GM19455 (cell line): ENCODE measurements around the gene FYN.

ENCODE experiments used
- ATAC-seq: cut with Tn5 transposase; IDR thresholded peaks from one replicate; pipeline ENCODE4 v1.9.1; 2021; ENCODE audit not compliant: unreplicated experiment

FYN gene

GRCh38 chr6:111809264-111809663 is 64.0 kb downstream of the FYN start:
- ATAC-seq = no peak

- ATAC-seq = no peak
Measured at GRCh38 chr6:111808493-111808892, 64.8 kb downstream of the FYN start.

DNA sequence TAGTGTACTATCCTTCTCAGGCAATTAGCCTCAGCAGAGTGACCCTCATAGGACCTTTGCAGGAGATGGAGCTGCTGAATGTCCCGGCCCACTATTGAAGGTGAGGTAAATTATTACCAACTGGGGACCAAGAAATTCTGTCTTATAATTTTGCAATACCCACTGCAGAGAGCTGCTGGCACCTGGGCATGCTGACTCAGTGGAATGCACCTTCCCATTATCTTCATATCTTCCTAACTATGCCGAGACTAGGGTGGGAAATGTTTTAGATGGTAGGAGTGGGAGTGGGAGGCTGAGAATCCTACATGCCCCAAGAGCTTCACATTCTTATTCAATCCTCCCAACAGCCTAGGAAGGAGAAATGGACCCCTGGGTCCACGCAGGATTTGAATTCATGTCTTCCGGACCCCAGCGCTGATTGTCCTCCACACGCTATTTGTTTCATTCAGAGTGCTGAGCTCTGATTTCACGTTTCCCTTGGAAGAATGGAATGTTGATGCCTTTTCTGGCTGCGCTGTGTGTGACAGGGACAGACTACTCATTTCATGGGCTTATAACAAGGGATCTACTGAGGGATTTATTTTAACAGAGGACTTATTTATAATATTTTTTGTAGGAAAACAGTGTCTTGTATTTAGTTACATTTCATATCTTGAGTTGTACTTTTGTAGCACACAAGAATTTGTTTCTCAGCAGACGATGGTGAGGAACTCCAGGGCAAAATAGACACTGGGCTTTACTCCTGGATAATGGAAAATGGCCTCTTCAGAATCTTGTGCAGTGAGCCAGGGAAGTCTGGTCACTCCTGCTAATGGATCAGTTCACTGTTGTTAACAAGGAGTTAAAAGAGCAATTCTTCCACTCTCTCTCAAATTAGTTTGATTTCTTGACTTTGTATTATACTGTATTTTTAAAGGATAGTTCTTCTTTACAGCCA is 66.4 kb downstream of the FYN start:
- no peak for ATAC-seq

- no peak for ATAC-seq
Measured at GRCh38 chr6:111806165-111806547, 67.1 kb downstream of the FYN start.

DNA sequence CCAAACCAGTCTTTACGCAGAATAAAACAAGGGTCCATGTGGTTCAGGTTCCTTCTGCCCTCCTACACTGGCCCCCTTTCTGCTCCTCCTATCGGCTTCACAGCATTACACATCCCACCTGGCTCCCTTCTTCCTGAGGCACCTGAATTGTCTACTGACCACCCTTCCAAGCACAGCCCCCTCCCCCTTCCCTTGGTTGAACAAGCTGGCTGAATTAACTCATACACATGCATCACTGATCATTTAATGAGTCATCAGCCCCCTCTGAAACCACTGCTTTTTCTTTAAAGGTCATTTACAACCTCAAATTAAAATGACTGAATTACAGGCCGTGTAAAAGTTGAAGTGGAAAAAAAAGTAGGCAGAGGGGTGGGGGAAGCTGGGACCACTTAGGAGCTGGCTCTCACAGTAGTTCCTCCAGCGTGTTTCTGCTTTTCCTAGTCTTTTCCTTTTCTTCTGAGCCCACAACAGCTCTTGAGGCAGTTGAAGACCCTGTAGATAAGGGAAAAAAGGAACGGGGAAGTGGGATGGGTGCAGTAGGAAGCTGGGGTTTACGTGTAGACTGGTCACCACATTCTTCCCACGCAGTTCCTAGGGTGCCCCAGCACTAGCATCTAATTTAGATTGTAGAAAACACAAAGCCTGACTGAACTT is 67.6 kb downstream of the FYN start:
- no peak for ATAC-seq

DNA sequence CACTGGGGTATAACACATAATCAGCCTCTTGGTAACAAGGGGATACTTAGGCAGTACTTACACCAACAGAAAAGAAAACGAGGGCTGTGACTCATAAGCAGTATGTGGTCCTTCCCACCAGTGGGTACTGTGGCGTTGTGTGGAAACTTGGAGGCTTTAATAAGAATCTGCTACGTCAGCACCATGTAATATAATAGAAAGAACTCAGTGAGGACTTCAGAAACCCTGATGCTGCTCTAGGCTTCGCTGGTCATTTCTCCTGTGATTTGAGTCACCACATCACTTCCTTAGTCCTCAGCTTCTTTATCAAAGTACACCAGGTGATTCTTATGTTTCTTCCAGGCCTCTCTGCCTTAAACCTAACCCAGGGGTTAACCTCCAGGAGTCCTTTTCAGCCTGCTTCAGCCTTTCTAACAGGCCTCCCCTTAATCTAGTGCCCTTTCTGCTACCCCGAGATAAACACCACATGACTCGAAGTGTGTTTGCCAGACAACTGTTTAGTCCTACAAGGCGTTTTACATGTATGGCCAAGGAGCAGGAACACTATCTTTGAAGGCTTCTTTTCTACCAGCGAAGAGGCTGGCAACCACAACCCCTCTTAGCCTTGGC is 68.5 kb downstream of the FYN start:
- peak; percentile 53 for ATAC-seq

GRCh38 chr6:111803804-111804203 is 69.4 kb downstream of the FYN start:
- no peak for ATAC-seq

GRCh38 chr6:111803371-111803770 is 69.9 kb downstream of the FYN start:
- ATAC-seq = no peak

- no peak for ATAC-seq
Measured at GRCh38 chr6:111802720-111803330, 70.4 kb downstream of the FYN start.

- ATAC-seq = no peak
Measured at GRCh38 chr6:111802015-111802414, 71.2 kb downstream of the FYN start.

GRCh38 chr6:111800821-111801220 is 72.4 kb downstream of the FYN start:
- no peak for ATAC-seq

DNA sequence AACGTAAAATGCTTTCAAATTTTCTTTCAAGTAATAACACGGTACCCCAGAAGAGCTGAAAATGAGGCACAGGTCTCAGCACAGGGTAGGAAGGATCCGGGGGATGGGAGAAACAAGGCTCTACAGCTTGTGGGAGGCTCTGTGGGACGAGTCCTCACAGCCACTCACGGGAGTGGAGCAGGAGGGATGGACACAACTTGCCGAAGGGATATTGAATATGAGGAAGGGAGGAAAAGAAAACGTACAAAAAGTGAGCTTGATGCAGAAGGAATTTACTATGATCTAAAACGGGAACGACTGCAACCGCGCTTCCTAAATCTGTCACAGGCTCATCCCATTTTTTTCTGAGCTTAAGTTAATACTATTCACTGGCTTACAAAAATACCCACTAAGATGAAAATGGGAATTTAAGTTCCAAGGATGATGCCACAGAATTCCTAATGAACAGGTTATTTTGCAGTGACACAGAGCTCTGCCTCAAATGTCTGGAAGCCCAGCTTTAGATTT is 72.9 kb downstream of the FYN start:
- ATAC-seq = no peak

DNA sequence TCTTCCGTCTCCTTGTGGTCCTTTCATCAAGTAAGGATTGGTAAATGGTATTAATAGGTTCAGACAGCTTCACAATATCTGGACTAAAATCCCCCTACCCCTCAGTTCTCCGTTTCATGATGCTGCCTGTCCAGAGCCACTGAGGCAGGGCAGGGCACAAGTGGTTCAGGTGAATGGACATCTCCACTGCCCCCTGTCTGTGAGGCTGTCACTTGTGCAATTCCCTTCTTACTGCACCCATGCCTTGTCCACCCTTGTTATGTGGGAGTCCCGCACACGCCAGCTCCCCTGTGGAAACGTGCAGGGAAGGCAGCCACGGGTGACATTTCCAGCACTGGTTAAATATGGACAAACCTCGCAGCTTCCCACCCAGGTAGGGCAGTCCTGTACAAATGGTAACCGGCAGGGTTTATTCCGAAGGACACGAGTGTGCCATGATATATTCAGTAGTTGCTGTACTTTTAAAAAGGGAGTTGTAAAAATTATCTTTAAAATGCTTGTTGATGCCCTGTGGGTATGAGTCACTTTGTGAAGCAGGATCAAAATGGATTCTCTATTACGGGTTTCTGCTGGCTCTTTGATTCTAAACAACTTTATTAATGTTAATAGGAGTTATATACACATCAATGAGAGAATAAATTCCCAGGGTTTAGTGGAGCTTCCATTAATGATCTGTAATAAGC is 73.5 kb downstream of the FYN start:
- ATAC-seq = no peak

- no peak for ATAC-seq
Measured at GRCh38 chr6:111798281-111798725, 74.9 kb downstream of the FYN start.

DNA sequence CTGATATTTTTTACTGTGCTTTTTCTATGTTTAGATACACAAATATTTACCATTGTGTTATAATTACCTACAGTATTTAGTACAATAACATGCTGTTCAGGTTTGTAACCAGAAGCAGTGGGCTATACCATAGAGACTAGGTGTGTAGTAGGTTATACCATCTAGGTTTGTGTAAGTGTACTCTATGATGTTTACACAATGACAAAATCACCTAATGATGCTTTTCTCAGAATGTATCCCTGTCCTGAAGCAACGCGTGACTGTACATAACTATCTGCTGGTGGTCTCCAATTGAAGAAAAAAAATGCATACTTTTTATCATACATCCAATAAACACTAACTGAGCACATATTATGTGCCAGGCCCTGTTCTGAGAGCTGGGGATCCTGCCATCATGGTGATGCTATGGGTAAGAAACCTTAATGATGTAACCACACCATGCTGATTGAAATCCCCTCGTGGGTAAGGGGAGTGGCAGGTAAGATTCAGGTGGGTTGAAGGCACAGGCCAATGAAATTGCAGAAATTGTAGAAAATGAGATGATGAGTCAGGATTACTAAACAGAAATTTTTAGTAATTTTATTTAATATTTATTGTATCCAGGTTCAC is 76.8 kb downstream of the FYN start:
- no peak for ATAC-seq

DNA sequence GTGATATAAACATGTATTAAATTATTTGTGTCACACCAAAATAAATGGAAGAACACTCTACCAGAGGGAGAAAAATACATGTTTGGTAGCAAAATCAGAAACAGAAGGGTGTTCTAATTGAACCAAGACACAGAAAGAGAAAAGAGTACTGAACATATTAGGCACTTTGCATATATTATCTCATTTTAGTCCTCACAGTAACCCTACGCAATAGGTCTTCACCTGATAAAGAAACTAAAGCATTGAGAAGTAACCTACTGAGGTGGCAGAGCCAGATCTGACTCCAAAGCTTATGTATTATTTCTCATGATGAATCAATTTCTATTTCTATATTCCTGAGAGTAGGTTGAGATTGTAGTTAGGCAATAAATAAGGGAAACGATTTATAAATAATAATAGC is 77.7 kb downstream of the FYN start:
- no peak for ATAC-seq

DNA sequence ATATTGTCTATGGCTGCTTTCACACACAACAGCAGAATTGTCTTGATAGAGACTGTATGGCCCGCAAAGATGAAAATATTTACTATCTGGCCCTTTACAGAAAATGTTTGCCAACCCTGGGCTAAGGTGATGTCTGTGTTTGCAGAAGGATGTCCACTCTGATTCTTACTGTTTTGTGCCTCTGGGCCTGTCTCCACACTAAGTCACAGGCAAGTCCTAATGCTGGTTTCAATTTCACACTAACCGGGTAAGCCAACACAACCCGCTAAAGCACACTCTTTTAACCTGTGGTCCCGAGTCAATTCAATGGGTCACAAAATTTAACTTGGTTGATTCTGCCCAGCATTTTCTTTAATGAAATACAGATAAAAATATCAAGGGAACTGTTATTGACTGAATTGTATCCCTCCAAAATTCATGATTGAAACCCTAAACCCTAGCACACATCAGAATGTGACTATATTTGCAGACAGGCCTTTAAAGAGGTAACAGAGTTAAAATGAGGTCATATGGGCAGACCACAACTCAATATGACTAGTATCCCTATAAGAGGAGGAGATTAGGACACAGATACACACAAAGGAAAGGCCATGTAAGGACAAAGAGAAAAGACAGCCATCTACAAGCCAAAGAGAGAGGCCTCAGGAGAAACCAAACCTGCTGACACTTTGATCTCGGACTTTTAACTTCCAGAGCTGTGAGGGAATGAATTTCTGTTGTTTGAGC is 78.4 kb downstream of the FYN start:
- no peak for ATAC-seq

GRCh38 chr6:111794300-111794699 is 79.0 kb downstream of the FYN start:
- ATAC-seq = no peak

DNA sequence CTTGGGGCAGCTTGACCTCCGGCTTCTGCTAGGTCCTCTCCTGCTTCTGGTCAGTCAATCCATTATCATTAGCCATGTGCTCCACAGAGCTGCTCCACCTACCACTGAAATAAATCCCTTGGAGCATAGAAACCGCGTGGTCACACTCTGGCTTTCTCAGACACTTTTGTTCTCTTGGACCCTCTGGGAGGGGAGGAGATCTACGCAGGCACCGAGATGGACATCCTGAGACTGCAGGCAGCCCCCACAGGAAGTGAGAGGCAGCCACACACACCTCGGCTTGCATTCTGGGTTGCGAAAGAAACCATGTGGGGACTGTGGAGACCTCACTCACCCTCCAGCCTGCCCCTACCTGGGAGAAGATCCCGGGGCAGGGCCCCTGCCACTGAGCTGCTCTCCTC is 79.5 kb downstream of the FYN start:
- ATAC-seq = peak; percentile 64
